NCI-H1092 (cell line): Measurements from ENCODE around the gene RFX3.

Experiments used
- DNase-seq: peaks from one replicate; lab custom pipeline; 2025; lab: John Stamatoyannopoulos, UW

The RFX3 gene

DNA sequence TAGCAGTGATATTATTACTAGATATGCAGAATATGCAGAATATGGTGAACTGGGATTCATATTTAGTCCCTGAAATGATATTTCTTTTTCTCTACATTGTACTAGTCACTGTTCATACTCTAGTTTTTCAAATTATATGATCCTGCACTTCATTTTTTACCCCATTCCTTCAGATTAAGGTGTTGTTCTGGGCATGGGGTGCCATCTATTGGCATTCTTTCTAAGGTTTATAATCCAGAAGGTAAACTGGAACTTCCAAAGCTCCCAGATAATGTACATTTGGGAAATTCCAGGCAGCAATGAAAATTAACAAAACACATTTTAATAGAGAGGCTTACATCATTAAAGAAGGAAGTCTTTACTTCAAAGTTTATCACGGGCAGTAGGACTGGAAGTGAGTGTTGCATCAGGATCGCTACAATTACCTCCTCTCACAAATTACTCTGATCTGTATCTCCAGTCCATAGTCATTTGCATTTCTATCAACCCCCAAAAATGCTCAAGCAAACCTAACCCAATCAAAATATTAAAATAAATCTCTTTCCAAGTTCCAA, 12.5 kb downstream of the RFX3 start:
- DNase-seq: no peak

DNA sequence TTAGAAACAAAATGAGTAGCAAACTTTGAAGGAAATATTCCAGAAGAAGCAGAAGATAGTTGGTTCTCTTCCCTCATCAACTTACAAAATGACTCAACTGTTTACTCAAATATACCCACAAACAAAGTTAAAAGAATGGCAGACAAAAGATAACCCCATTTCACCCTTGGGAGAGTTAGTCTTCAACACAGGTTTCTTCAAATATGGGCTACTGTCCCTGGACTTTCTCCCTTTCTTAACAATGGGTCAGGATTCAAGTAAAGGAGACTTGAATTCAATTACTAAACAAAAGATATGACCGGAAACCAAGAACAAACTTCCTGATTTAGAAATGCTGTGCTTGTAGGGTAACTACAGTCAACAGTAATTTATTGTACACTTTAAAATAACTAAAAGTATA, 14.2 kb downstream of the RFX3 start:
- DNase-seq: no peak

DNA sequence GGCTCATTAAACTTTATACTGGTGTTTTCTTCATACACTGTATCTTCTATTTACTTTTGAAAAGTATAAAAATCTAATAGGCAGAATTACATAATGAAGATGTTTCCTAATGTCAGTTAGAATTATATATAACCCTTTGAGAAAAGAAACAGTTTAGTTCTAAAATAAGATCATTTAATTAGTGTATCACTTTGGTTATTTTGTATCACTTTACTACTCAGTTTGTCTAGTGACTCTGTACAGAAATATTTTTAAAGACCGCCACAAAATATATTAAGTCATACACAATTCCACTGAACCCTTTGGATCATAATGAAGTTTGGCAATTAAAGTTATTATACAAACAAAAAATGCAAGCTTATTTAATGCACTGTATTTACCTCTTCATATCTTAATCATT, 15.0 kb downstream of the RFX3 start:
- no peak for DNase-seq

DNA sequence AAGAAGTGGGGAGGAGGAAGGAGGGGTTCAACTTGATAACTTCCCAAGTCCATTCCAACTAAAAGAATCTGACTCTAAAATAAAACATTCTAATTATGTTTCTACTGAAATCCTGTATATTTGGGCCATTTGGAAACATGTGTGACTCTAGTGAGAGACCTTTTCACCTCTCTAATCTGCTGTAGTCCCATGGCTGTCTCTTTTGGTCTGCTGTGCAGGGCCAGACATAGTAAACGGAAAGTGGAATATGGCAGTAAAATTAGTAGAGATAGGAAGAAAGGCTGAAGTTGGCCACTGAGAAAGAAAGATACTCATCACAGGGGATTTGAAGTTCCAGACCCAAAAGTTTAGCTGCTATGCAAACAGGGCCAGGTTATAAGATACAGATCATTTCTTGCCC, 15.9 kb downstream of the RFX3 start:
- DNase-seq: no peak

DNA sequence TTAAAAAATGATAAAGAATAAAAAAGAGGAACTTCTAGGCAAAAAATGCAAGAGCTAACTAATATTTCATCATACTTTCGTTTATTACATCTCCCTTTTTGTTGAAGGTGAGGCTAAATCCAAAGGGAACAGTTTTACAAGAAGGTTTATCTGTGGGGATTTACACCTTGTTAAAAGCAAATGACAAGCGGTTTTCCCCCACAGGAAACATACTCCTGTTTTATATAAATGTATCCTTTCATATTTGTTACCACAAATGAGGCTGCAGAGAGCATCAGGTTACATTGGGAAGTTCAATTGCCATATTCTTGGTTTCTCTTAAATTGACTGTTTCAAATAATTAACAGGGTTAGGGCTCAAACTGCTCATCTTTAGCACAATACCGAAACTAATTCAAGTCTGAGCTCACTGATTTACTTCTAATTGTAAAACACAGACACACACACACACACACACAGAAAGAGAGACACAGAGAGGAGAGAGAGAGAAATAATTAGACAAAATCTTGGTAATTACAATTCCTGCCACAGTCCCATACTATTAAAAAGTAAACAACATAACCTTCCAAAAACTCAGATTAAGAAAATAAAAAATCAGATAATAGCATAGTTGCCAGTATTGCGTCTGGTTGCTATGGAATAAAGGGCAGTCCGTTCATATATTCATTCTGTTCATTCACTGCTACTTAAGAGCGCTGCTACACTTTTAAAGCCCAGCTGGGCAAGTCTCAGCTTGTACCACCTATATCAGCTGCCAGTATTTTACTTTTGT, 17.1 kb downstream of the RFX3 start:
- DNase-seq: no peak

DNA sequence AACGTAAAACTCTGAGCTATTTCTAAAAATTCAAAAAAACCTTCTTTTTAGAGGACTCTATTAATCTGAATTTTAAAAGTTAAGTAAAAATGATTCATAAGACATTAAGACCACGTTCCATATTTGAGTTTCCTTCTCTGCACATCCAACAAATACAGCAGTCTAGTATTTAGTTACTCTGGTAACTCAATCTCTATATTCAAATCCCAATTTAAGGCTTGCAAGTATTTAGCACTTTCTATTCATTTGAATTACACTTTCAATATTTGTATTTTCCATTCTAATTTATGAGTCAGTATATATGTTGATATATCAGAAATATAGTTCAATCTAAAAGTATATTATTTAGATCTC, 17.7 kb downstream of the RFX3 start:
- DNase-seq: no peak

DNA sequence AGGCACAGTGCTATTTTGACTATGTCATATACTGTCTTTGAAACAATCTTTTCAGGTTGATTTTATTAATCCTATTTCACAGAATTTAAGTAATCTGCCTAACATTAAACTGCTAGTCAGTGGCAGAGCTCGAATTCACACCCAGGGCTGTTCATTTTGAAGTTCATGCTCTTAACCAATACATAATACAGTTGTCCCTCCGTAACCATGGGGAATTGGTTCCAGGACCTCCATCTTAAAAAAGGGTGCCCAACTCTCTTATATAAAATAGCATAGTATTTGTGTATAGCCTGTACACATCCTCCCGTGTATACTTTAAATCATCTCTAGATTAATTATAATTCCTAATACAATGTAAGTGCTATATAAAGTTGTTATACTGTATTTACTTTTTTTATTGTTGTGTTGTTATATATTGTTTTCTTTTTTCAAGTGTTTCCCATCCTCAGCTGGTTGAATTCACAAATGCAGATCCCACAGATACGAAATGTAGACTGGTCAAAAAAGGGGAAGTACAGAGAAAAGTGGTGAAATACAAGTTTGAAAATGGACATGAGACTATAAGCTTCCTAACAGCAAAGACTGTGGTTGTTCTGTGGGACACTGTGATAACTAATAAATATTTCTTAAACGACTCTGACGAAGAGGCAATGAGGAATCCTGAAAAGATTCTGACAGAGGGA, 18.3 kb downstream of the RFX3 start:
- no peak for DNase-seq

DNA sequence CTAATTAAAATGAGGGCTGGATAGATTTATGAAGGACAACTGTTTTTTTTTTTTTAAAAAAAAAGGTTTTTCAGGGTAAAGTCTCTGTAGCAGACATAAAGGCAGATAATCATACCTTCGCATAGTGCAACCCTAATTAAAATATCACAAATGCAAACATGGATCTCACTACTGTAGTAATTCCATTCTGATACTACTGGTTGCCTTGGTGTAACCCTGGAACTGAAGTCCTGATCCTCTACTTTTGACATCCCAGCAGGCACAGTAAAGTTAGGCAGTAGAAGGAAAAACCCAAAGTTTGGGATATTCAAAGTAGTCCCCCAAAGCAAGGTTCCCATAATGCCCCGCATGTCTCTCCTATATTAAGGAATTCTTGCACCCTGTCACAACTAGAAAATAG, 19.6 kb downstream of the RFX3 start:
- no peak for DNase-seq

DNA sequence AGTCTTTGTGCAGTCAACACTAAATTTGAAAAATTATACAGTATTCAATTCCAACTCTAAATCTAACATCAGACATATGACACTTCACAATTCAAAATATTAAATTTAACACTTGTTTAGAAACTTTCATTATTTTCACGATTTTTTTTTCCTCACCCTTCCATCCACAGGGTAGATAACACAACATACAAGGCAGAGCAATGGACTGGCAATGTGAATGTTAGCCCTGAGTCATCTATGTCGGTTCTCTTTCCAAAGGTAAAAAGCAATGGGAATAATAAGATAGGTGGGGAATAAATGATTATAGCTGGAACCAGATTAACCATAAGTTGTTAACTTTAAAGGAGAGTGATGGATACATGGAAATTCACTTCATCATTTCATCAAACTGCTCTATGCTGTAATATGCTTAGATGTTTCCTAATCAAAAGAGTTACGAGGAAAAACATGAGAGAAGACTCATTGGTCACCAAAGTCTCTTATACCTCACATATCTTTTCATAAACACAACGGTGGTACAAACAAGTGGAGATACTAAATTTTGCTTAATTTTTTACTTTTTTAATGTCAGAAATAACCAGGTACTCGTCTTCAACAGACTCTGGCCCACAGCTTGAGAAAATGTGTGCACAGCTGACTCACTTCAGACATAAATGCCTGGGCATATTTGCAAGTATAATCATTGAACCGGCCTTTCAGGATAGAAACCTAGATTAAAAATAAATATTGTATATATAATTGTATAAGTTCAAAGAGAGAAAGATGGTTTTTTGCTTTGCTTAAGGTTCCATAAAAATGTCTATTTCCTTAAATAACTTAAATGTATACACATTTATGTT, 23.0 kb downstream of the RFX3 start:
- no peak for DNase-seq

DNA sequence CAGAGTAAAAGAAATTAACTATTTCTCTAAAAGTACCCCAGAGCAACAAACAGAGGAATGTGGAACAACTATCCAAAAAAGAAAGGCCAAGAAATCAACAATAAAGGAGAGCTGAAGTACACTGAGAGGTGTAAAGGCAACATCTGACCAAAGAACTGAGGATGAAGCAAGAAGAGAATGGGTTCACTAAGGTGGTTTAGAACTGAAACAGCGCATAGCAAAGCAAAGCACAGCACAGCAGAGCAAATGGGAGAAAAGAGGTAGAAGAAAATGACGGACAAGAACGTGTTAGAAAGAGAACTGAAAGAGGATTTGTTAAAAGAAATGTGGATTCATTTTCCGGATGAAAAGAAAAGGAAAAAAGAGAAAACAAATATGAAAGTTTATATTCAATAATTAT, 25.8 kb downstream of the RFX3 start:
- DNase-seq: no peak

DNA sequence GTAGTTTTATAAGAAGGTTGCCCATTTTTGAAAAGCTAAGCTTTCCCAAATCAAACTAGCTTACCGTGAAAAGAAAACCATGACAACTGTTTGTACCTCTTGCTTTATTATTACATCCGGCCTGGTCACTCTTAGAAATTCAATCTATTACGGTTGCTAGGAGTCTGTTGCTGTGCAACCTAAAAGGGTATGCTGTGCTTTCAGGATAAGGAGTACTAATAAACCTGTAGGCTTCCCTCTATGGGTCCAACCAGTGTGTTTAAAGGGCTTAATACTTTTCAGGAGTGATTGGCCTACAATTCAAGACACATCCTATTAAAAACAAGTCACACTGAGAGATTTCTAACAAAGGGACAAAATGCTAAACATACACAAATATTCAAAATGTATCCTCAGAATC, 27.1 kb downstream of the RFX3 start:
- no peak for DNase-seq

DNA sequence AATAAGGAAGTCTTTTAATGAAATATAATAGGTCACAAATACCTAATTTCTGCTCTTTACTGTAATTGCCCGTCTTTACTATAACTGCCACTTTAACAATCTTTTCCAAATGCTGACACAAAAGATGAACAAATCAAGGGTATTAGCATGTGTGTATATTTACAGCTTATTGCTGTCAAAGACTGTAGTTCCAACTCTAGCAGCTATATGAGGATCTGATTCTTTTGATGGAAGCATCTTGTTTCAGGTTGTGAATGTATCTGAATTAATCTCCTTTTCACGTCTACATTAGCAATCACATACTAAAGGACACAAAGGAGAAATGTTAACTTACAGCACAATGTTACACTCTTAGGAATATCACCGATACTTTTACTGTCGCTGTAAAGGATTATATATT, 27.9 kb downstream of the RFX3 start:
- no peak for DNase-seq

DNA sequence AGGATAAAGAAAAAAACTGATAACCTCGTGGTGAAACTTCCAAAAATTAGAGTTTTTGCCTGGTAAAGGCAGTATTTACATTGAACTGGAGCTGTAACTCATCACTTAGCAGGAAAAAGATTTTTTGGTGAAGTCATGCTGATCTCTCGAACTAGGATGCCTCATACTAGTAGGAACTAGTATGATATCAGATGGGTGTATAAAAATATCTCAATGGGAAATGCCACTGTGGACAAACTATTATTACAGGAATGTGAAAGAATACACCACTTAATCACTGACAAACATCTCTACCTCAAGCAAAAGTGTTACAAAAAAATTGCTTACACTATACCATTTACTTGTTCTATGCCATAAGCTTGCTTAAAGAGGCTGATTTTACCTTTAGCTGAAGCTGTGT, 28.4 kb downstream of the RFX3 start:
- DNase-seq: no peak

DNA sequence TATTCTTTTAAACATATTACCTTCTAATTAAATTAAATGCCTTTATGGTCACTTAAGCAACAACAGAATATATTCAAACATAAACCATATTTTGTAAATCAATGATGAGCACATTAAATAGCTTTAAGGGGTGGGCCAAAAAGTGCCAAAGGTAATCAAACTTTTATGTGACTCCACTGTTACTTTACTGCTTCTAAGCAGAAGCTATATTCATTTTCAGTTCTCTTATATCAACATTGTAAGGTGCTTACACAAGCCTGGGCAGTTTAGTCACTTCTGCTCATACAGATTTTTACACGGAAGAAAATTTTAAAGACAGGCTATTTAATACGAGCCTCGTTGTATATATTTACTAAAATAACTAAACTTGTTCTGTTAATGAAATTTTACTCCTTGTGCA, 29.9 kb downstream of the RFX3 start:
- no peak for DNase-seq

DNA sequence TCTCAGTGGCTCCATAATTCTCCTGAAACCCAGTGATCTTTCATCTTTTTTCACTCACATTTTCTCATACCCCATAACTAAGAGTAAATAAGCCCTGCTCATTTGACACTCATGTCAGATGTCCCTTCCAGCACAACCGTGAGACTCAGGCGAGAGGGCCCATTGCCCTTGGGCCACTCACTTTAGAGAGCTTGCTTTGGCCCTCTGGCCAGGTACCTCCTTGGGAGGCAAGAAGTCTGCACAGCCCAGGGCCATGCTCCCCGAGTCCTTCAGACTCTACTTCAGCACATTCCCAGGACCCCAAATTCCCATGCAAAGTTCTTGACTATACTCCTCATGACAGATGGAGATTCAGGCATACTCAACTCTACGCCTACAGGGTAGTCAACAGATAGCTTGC, 33.6 kb downstream of the RFX3 start:
- no peak for DNase-seq

DNA sequence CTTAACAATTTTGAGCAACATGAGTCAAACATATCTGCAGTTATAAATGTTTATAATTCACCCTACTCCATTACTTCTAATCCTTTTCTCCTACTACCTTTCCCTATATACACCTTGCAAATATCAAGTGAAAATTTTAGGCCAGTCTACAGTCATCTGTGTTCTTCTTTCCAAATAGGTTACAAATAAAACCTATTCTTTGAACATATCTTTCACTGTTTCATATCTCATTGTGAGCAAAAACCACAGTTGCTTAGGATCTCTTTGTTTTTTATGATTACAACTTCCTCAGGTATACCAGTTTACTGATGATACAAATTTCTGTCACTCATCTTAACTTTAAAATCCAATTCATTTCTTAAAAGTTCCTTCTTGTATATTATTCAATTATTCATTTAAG, 34.4 kb downstream of the RFX3 start:
- DNase-seq: no peak

DNA sequence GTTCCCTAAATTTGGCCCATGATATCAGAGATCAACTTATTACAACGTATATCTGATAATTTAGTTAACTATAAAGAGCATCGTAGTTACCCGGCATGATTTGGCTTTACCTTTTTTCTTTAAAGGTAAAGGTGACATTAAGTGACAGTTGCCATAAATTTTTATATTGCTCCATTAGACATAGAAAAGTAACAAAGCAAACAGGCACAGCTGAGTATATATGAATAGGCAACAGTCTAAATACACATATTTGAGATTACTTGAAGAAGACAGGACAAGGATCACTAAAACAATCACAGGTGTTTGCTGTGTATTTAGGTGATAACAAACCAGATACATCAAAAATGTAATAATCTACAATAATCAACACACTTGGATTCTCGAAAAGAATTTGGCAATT, 34.8 kb downstream of the RFX3 start:
- DNase-seq: no peak

DNA sequence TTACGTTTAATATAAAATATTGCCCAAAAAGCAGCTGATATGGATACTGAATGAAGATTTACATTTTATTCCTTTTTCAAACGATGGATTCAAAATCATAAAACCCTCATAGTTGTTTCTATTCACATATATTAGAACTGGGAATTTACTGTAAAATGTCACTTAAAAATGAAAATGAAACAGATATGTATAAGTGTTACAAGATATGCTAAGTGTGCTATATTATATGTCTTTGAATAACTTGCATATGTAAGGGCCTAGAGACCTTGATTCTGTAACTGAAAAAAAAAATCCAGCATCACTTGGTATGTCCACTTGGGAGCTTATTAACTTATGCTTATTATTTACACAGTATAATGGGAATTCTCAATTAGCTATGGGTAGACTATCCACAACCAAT, 43.2 kb downstream of the RFX3 start:
- DNase-seq: no peak

DNA sequence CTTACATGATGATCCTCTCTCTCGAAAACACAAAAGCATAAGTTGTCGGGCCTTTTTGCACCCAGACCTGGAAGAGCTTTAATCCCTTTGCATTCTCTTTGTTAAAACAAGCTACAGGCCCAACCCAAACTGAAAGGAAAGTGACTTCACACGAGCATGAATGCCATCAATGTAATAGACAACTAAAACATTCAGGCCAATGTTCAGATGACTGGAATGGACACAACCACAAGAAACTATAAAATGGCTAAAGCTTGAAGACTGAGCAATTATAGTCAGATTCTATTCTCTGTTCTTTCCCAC, 45.5 kb downstream of the RFX3 start:
- no peak for DNase-seq

DNA sequence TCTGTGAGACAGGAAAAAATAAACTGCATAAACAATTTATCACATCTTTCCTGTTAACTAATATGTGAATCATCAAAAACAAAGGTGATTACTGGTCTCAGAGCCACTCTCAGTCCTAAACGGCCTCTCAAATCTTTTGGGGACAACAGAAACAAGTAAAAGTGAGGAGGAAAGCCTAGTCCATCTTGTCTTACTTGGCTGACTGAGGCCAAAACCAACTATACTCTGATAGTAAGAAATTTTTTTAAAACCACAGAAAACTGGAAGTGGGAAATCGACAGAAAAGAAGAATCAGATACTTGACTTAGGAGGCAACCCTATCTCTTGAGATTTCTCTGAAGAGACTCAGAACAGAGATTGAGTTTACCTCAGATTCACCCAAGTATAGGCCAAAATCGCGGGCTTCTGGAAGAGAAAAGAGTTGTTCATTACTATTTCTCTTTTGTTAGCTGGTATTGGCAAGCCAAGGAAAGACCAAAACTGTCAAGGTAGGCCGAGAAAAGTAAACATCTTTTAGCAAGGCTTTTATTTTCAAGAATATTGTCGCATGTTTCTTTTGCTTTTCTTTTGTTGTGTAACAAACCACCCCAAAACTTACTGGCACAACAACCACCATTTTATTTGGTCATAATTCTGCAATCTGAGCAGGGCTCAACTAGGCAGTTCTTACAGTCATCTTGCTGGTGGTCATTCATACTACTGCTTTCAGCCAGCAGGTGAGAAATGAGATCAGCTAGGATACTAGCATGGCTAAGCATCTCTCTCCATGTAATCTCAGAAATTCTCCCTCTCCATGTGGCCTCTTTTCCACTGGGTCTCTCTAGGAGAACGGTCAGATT, 46.1 kb downstream of the RFX3 start:
- DNase-seq: no peak

DNA sequence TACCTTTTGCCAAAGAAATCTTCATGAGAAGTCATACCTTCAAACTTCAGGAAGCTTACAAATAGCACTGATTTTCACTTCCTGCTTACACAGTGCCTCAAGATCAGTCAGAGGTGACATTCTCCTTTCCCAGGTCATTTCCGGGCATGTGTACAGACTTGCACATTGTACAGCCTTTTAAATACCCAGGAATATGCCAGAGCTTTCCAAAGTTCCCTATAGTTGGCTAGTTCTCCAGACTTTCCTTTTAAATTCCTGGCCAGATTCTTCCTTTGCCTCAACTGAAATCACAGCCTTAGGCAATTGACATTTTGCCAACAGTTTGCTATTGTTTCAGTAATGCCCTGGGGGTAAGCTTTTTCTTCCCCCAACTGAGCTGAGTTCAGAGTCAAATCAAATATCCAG, 47.2 kb downstream of the RFX3 start:
- no peak for DNase-seq

DNA sequence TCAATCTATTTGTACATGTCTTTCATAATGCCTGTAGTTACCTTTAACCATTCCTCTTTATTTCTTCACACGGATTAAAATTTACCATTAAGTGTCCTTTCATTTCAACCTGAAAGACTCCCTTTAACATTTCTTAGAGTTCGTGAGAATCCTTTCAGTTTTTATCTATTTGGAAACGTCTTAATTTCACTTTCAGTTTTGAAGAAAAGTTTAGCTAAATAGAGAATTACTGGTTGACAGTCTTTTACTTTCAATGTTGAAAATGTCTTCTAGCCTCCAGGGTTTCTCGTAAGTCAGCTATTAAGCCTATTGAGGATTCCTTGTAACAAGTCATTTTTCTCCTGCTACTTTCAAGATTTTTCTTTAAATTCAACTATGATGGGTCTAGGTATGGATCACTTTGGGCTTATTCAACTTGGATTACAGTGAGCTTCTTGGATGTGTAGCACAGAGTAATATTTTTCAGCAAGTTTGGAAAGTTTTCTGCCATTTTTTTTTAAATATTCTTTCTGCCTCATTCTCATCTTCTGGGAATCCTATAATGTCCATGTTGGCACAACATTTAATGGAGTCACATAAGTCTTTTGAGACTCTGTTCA, 48.5 kb downstream of the RFX3 start:
- no peak for DNase-seq
